ENCODE measurements around the gene PCSK6. TPM values are rescaled to one million over a fixed set of nuclear protein-coding genes. Genes with fewer than 3 reads are reported as not detected.

The PCSK6 gene
- total RNA-seq, 1 donor from 2014 or later = 1.3 TPM

GRCh38 chr15:101381671-101382212 is 107.8 kb downstream of the PCSK6 start:
- Mint-ChIP-seq H3K9me3 (ENCODE audit: unreplicated experiment) (no peaks in the 10 kb centered on the region), H3K4me3 (ENCODE audit: unreplicated experiment) (no peak overlapping the region), H3K4me1 (ENCODE audit: low read depth, unreplicated experiment) (no peaks in the 10 kb centered on the region), H3K27ac (ENCODE audit: unreplicated experiment) (no peak overlapping the region), H3K27me3 (ENCODE audit: low read depth, unreplicated experiment) (peaks cover 29% of the 10 kb centered on the region), H3K36me3 (ENCODE audit: low read depth, unreplicated experiment) (peaks cover 3% of the 10 kb centered on the region)
- Histone ChIP-seq H3K4me3 (ENCODE audit: insufficient read depth, low read depth, low read length) (no peak overlapping the region), H3K4me1 (ENCODE audit: insufficient read depth, low read length) (no peaks in the 10 kb centered on the region), H4K20me1 (ENCODE audit: insufficient read depth, low read length) (no peaks in the 10 kb centered on the region), H3K27ac (ENCODE audit: low read depth, low read length) (no peak overlapping the region), H3K36me3 (ENCODE audit: insufficient read depth, low read length) (no peaks in the 10 kb centered on the region), H3K9me3 (ENCODE audit: insufficient read depth, low read depth, low read length) (no peaks in the 10 kb centered on the region), H3K9ac (ENCODE audit: low read length) (no peak overlapping the region), H2AFZ (ENCODE audit: low read depth, low read length) (no peak overlapping the region), H3K4me2 (ENCODE audit: low read length) (no peak overlapping the region), H3K27me3 (ENCODE audit: insufficient read depth, low read length) (no peaks in the 10 kb centered on the region), H3K79me2 (ENCODE audit: insufficient read depth, low read length) (no peaks in the 10 kb centered on the region)
- no peak for DNase-seq (ENCODE audit: low read depth)
- no peak for TF ChIP-seq CTCF (IDR thresholded peaks at IDR 0.05; ENCODE audit: insufficient read depth, low read depth, low read length)
- no peak for FAIRE-seq

- H3K36me3 Mint-ChIP-seq (ENCODE audit: low read depth, unreplicated experiment) = peaks cover 3% of the 10 kb centered on the region
- DNase-seq (ENCODE audit: low read depth) = no peak
- H3K4me3 Mint-ChIP-seq (ENCODE audit: unreplicated experiment) = no peak overlapping the region
- Histone ChIP-seq H3K27ac (ENCODE audit: low read depth, low read length) (no peak overlapping the region), H3K4me2 (ENCODE audit: low read length) (no peak overlapping the region), H4K20me1 (ENCODE audit: insufficient read depth, low read length) (no peaks in the 10 kb centered on the region), H3K79me2 (ENCODE audit: insufficient read depth, low read length) (no peaks in the 10 kb centered on the region), H3K4me3 (ENCODE audit: insufficient read depth, low read depth, low read length) (no peak overlapping the region), H3K27me3 (ENCODE audit: insufficient read depth, low read length) (no peaks in the 10 kb centered on the region), H2AFZ (ENCODE audit: low read depth, low read length) (no peak overlapping the region), H3K9ac (ENCODE audit: low read length) (no peak overlapping the region), H3K4me1 (ENCODE audit: insufficient read depth, low read length) (no peaks in the 10 kb centered on the region), H3K36me3 (ENCODE audit: insufficient read depth, low read length) (no peaks in the 10 kb centered on the region), H3K9me3 (ENCODE audit: insufficient read depth, low read depth, low read length) (no peaks in the 10 kb centered on the region)
- no peak overlapping the region for H3K27ac Mint-ChIP-seq (ENCODE audit: unreplicated experiment)
- peaks cover 28% of the 10 kb centered on the region for H3K27me3 Mint-ChIP-seq (ENCODE audit: low read depth, unreplicated experiment)
- no peaks in the 10 kb centered on the region for H3K4me1 Mint-ChIP-seq (ENCODE audit: low read depth, unreplicated experiment)
- no peaks in the 10 kb centered on the region for H3K9me3 Mint-ChIP-seq (ENCODE audit: unreplicated experiment)
- FAIRE-seq = no peak
- TF ChIP-seq EZH2 (IDR thresholded peaks at IDR 0.05; ENCODE audit: insufficient read depth, low read length) (no peak), CTCF (IDR thresholded peaks at IDR 0.05; ENCODE audit: insufficient read depth, low read depth, low read length) (no peak)
These were observed 109.4 kb downstream of the PCSK6 start for GRCh38 chr15:101380146-101380545.

- no peak overlapping the region for H3K4me2 ChIP-seq (ENCODE audit: low read length)
- no peak overlapping the region for H3K27ac ChIP-seq (ENCODE audit: low read depth, low read length)
- H3K4me1 Mint-ChIP-seq (ENCODE audit: low read depth, unreplicated experiment) = no peaks in the 10 kb centered on the region
- no peaks in the 10 kb centered on the region for H3K27me3 ChIP-seq (ENCODE audit: insufficient read depth, low read length)
- DNase-seq (ENCODE audit: low read depth) (no peak), FAIRE-seq (no peak)
- no peak overlapping the region for H2AFZ ChIP-seq (ENCODE audit: low read depth, low read length)
- no peak overlapping the region for H3K4me3 Mint-ChIP-seq (ENCODE audit: unreplicated experiment)
- no peaks in the 10 kb centered on the region for H3K4me1 ChIP-seq (ENCODE audit: insufficient read depth, low read length)
- H3K36me3 Mint-ChIP-seq (ENCODE audit: low read depth, unreplicated experiment) = peaks cover 3% of the 10 kb centered on the region
- H3K79me2 ChIP-seq (ENCODE audit: insufficient read depth, low read length) = no peaks in the 10 kb centered on the region
- H3K9me3 ChIP-seq (ENCODE audit: insufficient read depth, low read depth, low read length) = no peaks in the 10 kb centered on the region
- no peak overlapping the region for H3K4me3 ChIP-seq (ENCODE audit: insufficient read depth, low read depth, low read length)
- no peak overlapping the region for H3K27ac Mint-ChIP-seq (ENCODE audit: unreplicated experiment)
- H3K9ac ChIP-seq (ENCODE audit: low read length) = no peak overlapping the region
- TF ChIP-seq CTCF (IDR thresholded peaks at IDR 0.05; ENCODE audit: insufficient read depth, low read depth, low read length) = no peak
- no peak for TF ChIP-seq EZH2 (IDR thresholded peaks at IDR 0.05; ENCODE audit: insufficient read depth, low read length)
- no peaks in the 10 kb centered on the region for H3K9me3 Mint-ChIP-seq (ENCODE audit: unreplicated experiment)
- H3K36me3 ChIP-seq (ENCODE audit: insufficient read depth, low read length) = no peaks in the 10 kb centered on the region
- peaks cover 28% of the 10 kb centered on the region for H3K27me3 Mint-ChIP-seq (ENCODE audit: low read depth, unreplicated experiment)
- H4K20me1 ChIP-seq (ENCODE audit: insufficient read depth, low read length) = no peaks in the 10 kb centered on the region
These were observed 109.9 kb downstream of the PCSK6 start for GRCh38 chr15:101379647-101380046.
